NCI-H69 (cell line): Measurements from ENCODE around the gene MAP7D3.
A peak's percentile ranks its signal among the peaks of the same experiment; 100 is the strongest.
"Not testable (repeated sequence)": the region's sequence is repeated elsewhere in the genome, so short reads cannot be mapped to it uniquely, and the experiment has no call there.

ENCODE experiments used
- DNase-seq: peaks from one replicate; lab custom pipeline; 2025; lab: John Stamatoyannopoulos, UW

The MAP7D3 gene

GRCh38 chrX:136182414-136182813 lies 68.8 kb downstream of the MAP7D3 start:
- DNase-seq, result no peak

DNA sequence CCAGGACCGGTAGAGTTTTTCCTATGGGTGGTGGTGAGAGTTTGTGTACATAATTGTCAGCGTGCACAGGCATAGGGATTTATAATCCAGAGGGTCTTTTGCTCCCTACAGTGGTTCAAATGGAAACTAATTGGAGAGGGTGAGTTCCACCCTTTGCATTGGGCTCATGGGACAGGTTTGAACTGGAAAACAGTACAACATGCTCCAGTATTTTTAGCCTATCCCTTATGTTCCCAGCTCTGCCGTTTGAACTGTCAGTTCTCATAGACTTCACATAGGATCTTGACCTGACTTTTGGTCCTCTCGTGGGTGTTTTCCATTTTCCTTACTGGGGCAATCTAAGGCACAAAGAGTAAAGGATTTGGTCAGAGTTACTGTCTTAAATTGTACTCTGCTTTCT lies 72.1 kb downstream of the MAP7D3 start:
- no peak for DNase-seq

GRCh38 chrX:136176399-136176825 lies 74.8 kb downstream of the MAP7D3 start:
- DNase-seq, result no peak

DNA sequence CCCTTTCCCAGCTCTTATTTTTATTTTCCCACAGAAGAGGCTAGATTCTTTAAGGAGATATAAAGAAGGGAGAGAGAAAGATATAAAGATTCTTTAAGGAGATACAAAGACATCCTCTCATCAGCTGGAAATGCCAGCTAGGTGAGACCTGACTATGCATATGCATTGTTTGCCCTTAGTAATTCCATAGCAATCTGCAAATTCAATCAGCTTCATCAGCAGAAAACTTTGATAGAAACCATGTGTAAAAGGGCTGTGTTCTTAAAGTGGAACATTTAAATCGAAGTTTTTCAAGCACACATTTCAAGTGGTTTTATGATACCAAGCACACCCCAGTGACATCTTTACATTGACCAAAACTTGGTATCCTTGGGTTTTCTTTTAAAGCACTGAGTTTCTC lies 79.8 kb downstream of the MAP7D3 start:
- no peak for DNase-seq

- DNase-seq, result no peak
These were observed 80.9 kb downstream of the MAP7D3 start for GRCh38 chrX:136170139-136170800.

- peak; percentile 74 for DNase-seq
These were observed 82.1 kb downstream of the MAP7D3 start for GRCh38 chrX:136168929-136169735.

DNA sequence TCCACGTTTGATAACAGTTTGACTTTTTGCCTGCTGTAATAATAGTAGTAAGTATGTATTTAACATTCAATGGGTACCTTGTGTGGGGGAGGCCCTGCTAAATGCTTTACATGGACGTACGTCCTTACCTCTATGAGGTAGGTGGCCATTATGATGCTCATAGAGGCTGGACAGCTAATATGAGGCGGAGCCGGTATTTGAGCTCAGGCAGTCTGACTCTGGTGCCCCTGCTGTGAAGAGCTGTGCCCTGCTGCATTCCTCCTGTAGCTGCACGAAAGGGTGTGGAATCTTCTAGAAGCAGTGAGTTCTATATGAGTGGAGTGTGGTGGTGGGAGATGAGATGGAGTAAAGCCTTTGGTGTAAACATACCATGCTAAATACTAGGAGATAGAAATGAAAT lies 83.2 kb downstream of the MAP7D3 start:
- DNase-seq, result not testable (repeated sequence)

DNA sequence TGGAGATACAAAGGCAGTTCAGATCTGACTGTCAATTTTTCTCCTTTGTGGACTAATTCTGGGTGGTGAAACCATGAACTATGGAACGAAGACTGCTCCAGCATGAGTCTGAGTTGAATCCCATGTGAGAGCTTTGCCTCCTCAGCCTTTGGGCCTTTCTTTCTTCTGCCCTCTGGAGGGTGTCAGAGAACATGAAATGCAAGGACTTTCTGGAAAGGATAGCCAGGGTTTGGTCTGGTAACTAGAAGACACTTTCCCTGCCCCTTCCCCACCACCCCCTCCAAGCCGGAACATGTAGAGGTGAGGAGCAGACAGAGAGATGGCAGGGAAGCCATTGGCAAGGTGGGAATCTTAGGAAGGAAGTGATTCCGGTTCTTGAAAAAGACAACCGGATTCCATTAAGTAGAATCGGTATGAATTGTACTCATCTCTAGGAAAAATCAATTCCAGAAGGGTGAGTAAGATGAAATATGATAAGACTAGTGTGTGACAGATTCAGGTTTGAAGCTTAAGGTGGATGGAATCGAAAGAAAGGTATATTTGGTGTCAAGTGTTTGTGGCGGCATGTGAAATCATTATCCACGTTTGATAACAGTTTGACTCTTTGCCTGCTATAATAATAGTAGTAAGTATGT lies 84.9 kb downstream of the MAP7D3 start:
- DNase-seq, result peak; percentile 53

DNA sequence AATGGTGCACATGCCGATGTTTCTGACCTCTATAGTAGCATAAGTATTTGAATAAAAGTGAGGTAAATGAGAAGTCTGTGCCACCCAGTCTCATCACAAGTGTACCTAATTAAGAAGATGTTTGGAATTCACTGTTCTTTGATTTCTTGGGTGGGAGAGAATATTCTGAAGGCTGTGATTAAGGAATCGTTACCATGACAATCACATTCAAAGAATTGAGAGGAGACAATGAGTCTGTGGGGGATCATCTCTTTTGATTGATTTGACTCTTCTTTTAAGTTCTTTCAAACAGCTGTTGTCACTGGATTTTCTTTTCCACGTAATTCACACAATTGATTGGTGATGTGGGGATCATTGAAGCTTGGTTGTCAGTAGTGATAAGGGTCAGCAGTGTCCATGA lies 85.8 kb downstream of the MAP7D3 start:
- peak; percentile 32 for DNase-seq

- no peak for DNase-seq
These were observed 87.5 kb downstream of the MAP7D3 start for GRCh38 chrX:136163689-136164088.
